WI38 (cell line): ENCODE measurements around the gene GNAL.

Experiments
- H3K4me3 ChIP-seq: 2 replicates; pipeline ENCODE4 v1.5.1; 2011; ENCODE audit warnings: low read depth, mild to moderate bottlenecking, control low read depth, low read length
- TF ChIP-seq, protein P1 (sequence below): IDR thresholded peaks from 2 replicates; pipeline ENCODE4 v1.5.1; 2012; ENCODE audit warnings: low read depth, mild to moderate bottlenecking, control low read depth, low read length

GNAL gene

DNA sequence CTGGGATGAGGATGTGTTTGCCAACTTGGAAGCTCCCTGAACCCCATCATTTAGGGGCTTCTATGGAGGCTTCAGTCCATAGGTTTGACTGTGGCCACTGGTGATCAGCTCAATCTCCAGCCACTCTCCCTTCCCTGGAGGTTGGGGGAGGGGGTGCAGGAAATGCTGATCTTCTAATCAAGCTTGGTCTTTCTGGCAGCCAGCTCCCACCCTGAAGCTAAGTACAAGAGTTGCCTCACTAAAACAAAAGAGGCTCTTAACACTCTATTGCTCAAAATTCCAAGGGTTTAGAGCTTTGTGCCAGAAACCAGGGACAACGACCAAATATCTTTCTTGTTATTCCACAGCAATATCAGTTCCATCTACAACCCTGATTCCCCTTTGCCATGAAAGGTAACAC lies 238.4 kb downstream of the GNAL start:
- H3K4me3 ChIP-seq: no peak overlapping the region
- TF ChIP-seq, protein P1, sequence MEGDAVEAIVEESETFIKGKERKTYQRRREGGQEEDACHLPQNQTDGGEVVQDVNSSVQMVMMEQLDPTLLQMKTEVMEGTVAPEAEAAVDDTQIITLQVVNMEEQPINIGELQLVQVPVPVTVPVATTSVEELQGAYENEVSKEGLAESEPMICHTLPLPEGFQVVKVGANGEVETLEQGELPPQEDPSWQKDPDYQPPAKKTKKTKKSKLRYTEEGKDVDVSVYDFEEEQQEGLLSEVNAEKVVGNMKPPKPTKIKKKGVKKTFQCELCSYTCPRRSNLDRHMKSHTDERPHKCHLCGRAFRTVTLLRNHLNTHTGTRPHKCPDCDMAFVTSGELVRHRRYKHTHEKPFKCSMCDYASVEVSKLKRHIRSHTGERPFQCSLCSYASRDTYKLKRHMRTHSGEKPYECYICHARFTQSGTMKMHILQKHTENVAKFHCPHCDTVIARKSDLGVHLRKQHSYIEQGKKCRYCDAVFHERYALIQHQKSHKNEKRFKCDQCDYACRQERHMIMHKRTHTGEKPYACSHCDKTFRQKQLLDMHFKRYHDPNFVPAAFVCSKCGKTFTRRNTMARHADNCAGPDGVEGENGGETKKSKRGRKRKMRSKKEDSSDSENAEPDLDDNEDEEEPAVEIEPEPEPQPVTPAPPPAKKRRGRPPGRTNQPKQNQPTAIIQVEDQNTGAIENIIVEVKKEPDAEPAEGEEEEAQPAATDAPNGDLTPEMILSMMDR: no peak

DNA sequence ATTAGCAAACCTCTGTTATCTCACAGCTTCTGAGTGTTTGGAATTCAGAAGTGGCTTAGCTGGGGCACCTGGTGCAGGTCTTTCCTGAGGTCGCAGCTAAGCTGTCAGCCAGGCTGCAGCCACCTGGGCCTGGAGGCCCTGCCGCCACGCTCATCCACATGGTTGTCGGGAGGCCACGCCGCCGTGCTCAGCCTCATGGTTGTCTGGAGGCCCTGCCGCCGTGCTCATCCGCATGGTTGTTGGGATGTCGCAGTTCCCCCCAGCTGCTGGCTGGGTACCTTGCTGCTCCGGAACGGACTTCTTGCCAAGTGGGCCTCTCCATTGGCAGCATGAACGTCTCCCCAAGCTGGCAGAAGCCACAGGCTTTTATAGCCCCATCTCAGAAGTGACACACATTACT lies 243.3 kb downstream of the GNAL start:
- TF ChIP-seq, protein P1: no peak
- no peak overlapping the region for H3K4me3 ChIP-seq
